ENCODE results near the gene KRT32. TPM values are rescaled to one million over a fixed set of nuclear protein-coding genes. Genes with fewer than 3 reads are reported as not detected.

The KRT32 gene
- total RNA-seq, 1 experiment from 2014 or later = 0.72 TPM

GRCh38 chr17:41448506-41448905 lies 18.7 kb downstream of the KRT32 start:
- intact Hi-C loops (cut with micrococcal nuclease; ENCODE audit: unreplicated experiment) = loop anchor here (10.0 kb wide), 1 partner anchor 64 kb away; the partner anchor contains the start of gene KRT34
- CTCF ChIA-PET = no interaction called here
- DNase-seq (ENCODE audit: low read depth, low spot score) (no peak), ATAC-seq (no peak)
- H3K27me3 ChIP-seq (ENCODE audit: control insufficient read depth, insufficient read depth, low read length) = no peaks in the 10 kb centered on the region
- peaks cover 5% of the 10 kb centered on the region; the same call in 1 of the 2 replicates for H3K9me3 ChIP-seq (ENCODE audit: control insufficient read depth, insufficient read depth, low read depth, low read length)
- no peaks in the 10 kb centered on the region for H3K4me1 ChIP-seq (ENCODE audit: control insufficient read depth, insufficient read depth, low read length)
- no TSS peak for BruUV-seq (replicated peaks)
- no peak overlapping the region for H3K4me3 ChIP-seq (ENCODE audit: low read depth in 2 of 2, low read length in 2 of 2)
- in situ Hi-C loops (cut with HindIII; ENCODE audit: low pct_unique_long_range_greater_than_20kb, low sequenced_read_pairs) = no loop called here
- H3K36me3 ChIP-seq (ENCODE audit: control insufficient read depth, insufficient read depth, low read length) = no peaks in the 10 kb centered on the region
- no peak overlapping the region for H3K27ac ChIP-seq (ENCODE audit: low read length)
- POLR2A ChIA-PET = no interaction called here
- no peak for TF ChIP-seq CTCF (IDR thresholded peaks at IDR 0.05)
- TF ChIP-seq TCF7L2 (IDR thresholded peaks at IDR 0.05; ENCODE audit: low read depth, low read length) = no peak
- no peak for TF ChIP-seq POLR2AphosphoS5 (IDR thresholded peaks at IDR 0.05; ENCODE audit: low read depth, low read length)
- TF ChIP-seq SIN3A (IDR thresholded peaks at IDR 0.05; ENCODE audit: borderline replicate concordance, insufficient read depth, low read depth, low read length) = no peak
- no peak for TF ChIP-seq REST (IDR thresholded peaks at IDR 0.05; ENCODE audit: insufficient read depth in 1 of 2, low read depth in 2 of 2, low read length in 1 of 2)

DNA sequence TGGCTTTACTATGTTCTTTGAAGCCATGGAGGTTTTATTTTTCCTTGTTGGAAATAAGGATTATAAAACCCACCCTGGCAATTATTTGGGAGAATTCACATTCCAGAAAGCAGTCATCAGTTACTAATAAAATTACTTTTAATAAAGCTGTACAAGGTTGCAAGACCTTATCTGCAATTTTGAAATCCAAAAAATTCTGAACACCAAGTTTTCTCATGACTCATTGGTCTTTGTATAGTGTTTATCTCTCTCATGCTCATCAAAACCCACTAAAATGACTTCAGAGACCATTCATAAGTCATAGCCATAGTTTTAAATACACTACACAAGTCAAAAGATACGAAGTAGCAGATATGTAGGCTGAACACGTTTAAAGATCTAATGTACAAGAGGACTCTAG lies 20.4 kb downstream of the KRT32 start:
- DNase-seq (ENCODE audit: low read depth, low spot score) = no peak
- ChIA-PET POLR2A (interaction anchor here (0.6 kb wide), 2 partner anchors 26 to 1483 kb away, joined by 3 to 11 read pairs; no protein-coding TSS in a partner anchor), CTCF (no interaction called here)
- no peaks in the 10 kb centered on the region for H3K4me1 ChIP-seq (ENCODE audit: control insufficient read depth, insufficient read depth, low read length)
- intact Hi-C loops (cut with micrococcal nuclease; ENCODE audit: unreplicated experiment) = loop anchor here (10.0 kb wide), 1 partner anchor 62 kb away; the partner anchor contains the start of gene KRT34
- no peak for ATAC-seq
- no peak overlapping the region for H3K4me3 ChIP-seq (ENCODE audit: low read depth in 2 of 2, low read length in 2 of 2)
- no peaks in the 10 kb centered on the region for H3K36me3 ChIP-seq (ENCODE audit: control insufficient read depth, insufficient read depth, low read length)
- in situ Hi-C loops (cut with HindIII; ENCODE audit: low pct_unique_long_range_greater_than_20kb, low sequenced_read_pairs) = no loop called here
- no TSS peak for BruUV-seq (replicated peaks)
- TF ChIP-seq POLR2AphosphoS5 (IDR thresholded peaks at IDR 0.05; ENCODE audit: low read depth, low read length) (no peak), TCF7L2 (IDR thresholded peaks at IDR 0.05; ENCODE audit: low read depth, low read length) (no peak), CTCF (IDR thresholded peaks at IDR 0.05) (no peak), REST (IDR thresholded peaks at IDR 0.05; ENCODE audit: insufficient read depth in 1 of 2, low read depth in 2 of 2, low read length in 1 of 2) (no peak), SIN3A (IDR thresholded peaks at IDR 0.05; ENCODE audit: borderline replicate concordance, insufficient read depth, low read depth, low read length) (no peak)
- H3K9me3 ChIP-seq (ENCODE audit: control insufficient read depth, insufficient read depth, low read depth, low read length) = peaks cover 5% of the 10 kb centered on the region; the same call in 1 of the 2 replicates
- no peak overlapping the region for H3K27ac ChIP-seq (ENCODE audit: low read length)
- no peaks in the 10 kb centered on the region for H3K27me3 ChIP-seq (ENCODE audit: control insufficient read depth, insufficient read depth, low read length)

All from Panc1 (cell line).